GM13976 (cell line): ENCODE results near the gene TIMM10B.
"Not testable (repeated sequence)": the region's sequence is repeated elsewhere in the genome, so short reads cannot be mapped to it uniquely, and the experiment has no call there.

Experiments
- DNase-seq: peaks from one replicate; pipeline ENCODE4 v3.0.0; 2012; ENCODE audit warnings: low spot score
- in situ Hi-C: fragments of 300-500 bp; cut with MboI; formaldehyde crosslinking; loops from one replicate; pipeline ENCODE4 v1.12.0; 2022; ENCODE audit warnings: low sequenced_read_pairs, mixed read lengths, inconsistent platforms; ENCODE audit not compliant: unreplicated experiment
- TF ChIP-seq, protein P1 (sequence below): IDR thresholded peaks from 2 replicates; pipeline ENCODE4 v1.5.1; 2012; ENCODE audit warnings: borderline replicate concordance, mild to moderate bottlenecking; ENCODE audit not compliant: insufficient read depth; ENCODE audit errors: extremely low read depth, missing control alignments, control extremely low read depth

The TIMM10B gene

DNA sequence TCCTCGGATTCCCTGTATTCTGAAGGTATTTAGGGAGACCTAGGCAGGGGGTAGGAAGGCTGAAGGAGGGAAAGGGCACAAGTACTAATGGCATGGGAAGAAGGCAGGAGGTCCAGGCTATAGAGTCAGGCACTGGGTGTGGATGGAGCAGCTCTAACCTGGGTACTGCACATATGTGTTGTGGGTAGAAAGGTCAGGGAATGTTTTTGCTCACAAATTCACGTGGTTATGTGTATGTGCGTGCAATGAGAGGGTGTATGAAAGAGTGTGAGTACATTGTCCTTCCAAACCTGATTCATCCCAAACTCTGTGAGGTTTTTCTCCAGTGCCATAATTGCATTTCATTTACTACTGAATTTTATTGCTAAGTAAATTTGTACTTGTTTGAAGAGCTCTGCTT lies 39.0 kb downstream of the TIMM10B start:
- TF ChIP-seq, protein P1, sequence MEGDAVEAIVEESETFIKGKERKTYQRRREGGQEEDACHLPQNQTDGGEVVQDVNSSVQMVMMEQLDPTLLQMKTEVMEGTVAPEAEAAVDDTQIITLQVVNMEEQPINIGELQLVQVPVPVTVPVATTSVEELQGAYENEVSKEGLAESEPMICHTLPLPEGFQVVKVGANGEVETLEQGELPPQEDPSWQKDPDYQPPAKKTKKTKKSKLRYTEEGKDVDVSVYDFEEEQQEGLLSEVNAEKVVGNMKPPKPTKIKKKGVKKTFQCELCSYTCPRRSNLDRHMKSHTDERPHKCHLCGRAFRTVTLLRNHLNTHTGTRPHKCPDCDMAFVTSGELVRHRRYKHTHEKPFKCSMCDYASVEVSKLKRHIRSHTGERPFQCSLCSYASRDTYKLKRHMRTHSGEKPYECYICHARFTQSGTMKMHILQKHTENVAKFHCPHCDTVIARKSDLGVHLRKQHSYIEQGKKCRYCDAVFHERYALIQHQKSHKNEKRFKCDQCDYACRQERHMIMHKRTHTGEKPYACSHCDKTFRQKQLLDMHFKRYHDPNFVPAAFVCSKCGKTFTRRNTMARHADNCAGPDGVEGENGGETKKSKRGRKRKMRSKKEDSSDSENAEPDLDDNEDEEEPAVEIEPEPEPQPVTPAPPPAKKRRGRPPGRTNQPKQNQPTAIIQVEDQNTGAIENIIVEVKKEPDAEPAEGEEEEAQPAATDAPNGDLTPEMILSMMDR: no peak
- no peak for DNase-seq
- in situ Hi-C loops: no loop called here

DNA sequence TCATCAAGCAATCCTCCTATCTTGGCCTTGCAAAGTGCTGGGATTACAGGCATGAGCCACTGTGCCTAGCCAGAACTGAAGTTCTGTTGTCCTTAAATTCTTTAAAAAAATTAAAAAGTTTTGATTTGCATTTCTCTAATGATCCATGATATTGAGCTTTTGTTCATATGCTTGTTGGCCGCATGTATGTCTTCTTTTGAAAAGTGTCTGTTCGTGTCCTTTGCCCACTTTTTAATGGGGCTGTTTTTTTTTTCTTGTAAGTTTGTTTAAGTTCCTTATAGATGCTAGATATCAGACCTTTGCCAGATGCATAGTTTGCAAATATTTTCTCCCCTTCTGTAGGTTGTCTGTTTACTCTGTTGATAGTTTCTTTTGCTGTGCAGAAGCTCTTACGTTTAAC lies 40.6 kb downstream of the TIMM10B start:
- DNase-seq, in situ Hi-C loops: not testable (repeated sequence)

DNA sequence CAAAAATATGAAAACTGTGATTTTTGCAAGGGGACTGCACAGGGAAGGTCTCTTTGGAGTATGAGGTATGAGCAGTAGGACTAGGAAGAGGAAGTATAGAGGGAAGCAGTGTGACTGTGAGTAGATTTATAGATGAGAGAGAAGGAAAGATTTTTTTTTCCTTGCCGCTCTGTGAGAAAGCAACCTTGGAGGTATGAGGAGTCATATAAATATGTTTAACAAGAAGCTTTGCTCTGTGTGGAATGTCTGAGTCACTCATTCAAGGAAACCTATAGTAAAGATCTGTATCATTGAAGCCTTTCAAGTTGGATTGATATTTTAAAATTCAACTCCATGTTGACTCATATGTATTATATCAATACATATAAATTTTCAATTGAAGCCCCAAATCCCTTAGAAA lies 42.0 kb downstream of the TIMM10B start:
- DNase-seq: no peak
- in situ Hi-C loops: no loop called here
- TF ChIP-seq, protein P1: no peak

- in situ Hi-C loops: no loop called here
- TF ChIP-seq, protein P1: no peak
- no peak for DNase-seq
Observed at GRCh38 chr11:6526411-6527135, 45.3 kb downstream of the TIMM10B start.

- in situ Hi-C loops: no loop called here
- TF ChIP-seq, protein P1: no peak
- no peak for DNase-seq
Observed at GRCh38 chr11:6529266-6529665, 48.0 kb downstream of the TIMM10B start.

GRCh38 chr11:6530848-6531247 lies 49.5 kb downstream of the TIMM10B start:
- TF ChIP-seq, protein P1: no peak
- in situ Hi-C loops: loop anchor here (10.0 kb wide), 1 partner anchor 154 kb away; the partner anchor contains the start of gene MRPL17
- DNase-seq: no peak

- TF ChIP-seq, protein P1: peak; percentile 68
- DNase-seq: peak; percentile 52
- in situ Hi-C loops: loop anchor here (10.0 kb wide), 1 partner anchor 153 kb away; the partner anchor contains the start of gene MRPL17
Observed at GRCh38 chr11:6531267-6531752, 50.0 kb downstream of the TIMM10B start.
